HUES6 (cell line): ENCODE data around the gene SGSH.

Experiments used
- H3K27ac ChIP-seq: 2 replicates; pipeline ENCODE4 v1.7.0; 2013; ENCODE audit warnings: low read depth, mild to moderate bottlenecking, low read length, inconsistent platforms
- H3K27me3 ChIP-seq: 2 replicates; pipeline ENCODE4 v1.6.1; 2013; ENCODE audit warnings: low read length; ENCODE audit not compliant: control insufficient read depth, insufficient read depth
- H3K36me3 ChIP-seq: 2 replicates; pipeline ENCODE4 v1.6.1; 2013; ENCODE audit warnings: low read length; ENCODE audit not compliant: control insufficient read depth, insufficient read depth
- H3K4me1 ChIP-seq: 2 replicates; pipeline ENCODE4 v1.6.1; 2013; ENCODE audit warnings: low read length; ENCODE audit not compliant: control insufficient read depth, insufficient read depth
- H3K4me3 ChIP-seq: 2 replicates; pipeline ENCODE4 v1.5.1; 2013; ENCODE audit warnings: low read depth, low read length
- H3K9ac ChIP-seq: one replicate; pipeline ENCODE4 v1.6.1; 2013; ENCODE audit warnings: mild to moderate bottlenecking, low read length
- H3K9me3 ChIP-seq: 2 replicates; pipeline ENCODE4 v1.6.1; 2013; ENCODE audit warnings: low read depth, low read length; ENCODE audit not compliant: control insufficient read depth, insufficient read depth

SGSH gene

DNA sequence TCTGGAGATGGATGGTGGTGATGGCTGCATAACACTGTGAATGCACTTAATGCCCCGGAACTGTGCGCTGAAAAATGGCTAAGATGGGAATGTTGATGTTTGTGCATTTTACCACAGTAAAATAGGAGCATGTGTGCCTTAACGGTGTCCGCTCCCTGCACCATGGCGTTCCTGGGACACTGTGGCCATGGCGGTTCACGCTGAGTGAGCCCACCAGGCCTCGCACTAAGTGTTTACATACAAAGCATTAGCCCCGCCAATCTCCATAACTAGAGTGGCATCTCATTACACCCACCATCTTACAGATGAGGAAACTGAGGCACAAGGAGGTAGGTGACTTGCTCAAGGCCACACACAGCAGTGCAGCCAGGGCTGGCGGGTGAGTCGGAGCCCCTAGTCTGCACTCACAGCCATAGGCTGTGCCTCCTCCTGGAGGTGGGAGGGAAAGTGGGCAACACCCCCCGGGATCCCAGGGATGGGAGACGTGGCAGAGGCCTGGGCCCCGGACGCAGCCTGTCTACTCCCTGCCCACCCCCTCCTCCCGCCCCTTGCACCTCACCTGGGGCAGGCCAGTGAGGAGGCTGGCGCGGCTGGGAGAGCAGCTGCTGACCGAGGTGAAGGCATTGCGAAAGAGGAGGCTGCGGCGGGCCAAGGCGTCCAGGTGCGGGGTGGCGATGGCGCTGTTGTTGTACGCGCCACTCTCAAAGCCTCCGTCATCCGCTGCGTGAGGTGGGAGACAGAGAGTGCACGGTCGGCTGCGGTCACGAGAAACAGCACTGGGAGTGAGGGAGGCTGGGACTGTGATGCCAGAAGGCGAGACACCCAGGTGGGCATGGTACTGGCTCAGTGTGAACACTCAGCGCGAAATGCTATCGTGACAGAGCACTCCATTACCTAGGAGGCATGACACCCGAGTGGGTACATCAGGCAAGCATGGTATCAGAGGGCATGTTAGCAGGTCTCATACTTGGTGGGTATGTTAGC lies 3.4 kb downstream of the SGSH start:
- Histone ChIP-seq H3K9me3 (no peaks in the 10 kb centered on the region), H3K9ac (no peak overlapping the region), H3K27ac (no peak overlapping the region), H3K4me1 (peaks cover 12% of the 10 kb centered on the region; the same call in 1 of the 2 replicates), H3K36me3 (peaks cover 34% of the 10 kb centered on the region), H3K27me3 (no peaks in the 10 kb centered on the region), H3K4me3 (no peak overlapping the region)

DNA sequence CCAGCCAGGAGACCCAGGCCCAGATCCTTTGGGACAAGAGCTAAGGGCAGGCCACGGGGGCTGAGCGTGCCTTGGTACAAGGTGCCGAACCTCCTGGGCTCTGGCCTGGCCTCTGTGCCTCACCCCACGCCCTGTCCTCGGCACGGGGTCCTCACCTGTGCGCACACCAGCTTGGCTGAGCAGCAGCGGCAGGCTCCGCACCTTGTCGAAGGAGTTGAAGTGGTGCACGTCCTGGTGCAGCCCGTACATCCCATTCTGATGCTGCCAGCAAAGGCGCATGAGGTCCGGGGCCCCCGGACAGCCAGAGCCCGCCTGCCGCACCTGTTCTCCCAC lies 5.3 kb downstream of the SGSH start:
- Histone ChIP-seq H3K4me3 (no peak overlapping the region), H3K9me3 (no peaks in the 10 kb centered on the region), H3K9ac (no peak overlapping the region), H3K36me3 (peaks cover 53% of the 10 kb centered on the region), H3K27ac (no peak overlapping the region), H3K4me1 (0 out of 2 replicates have a peak, but pooled peaks cover 6% of the 10 kb centered on the region), H3K27me3 (no peaks in the 10 kb centered on the region)

DNA sequence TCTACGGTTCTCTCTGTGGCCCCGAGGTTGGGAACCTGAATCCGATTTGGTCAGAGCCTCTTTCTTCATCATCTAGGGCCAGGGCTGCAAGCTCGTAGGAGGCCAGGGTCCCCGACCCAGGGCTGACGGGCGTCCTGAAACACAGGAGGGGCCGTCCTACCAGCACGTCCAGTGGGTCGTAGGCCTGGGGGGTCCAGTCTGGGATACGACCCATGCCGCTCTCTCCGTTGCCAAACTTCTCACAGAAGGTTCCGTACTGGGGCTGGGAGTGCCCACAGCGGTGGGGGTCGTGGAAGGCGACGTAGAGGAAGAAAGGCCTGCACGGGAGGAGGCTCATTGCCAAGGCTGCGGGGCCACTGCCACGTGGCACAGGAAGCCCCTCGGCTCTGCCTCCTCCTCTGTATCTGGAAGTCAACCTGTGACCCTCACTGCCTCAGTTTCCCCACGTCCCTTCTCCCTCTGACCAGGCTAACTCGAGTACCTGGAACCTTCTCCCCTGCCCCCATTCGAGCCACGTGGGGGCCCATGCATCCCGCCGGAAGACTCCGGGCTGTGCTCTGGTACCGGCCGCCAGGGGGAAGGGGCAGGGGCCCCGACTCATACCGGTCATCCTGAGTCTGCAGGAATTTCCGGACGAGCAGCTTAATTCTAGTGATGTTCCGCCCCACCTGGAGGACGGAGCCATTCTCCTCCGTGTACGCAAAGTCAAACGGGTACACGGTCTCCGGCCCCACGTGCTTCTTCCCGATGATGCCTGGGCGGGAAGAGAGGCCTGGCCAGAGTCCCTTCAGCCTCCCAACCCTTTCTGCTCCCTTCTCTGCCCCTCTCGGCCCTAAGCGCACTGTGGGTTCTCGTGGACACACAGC lies 5.9 kb downstream of the SGSH start:
- no peak overlapping the region for H3K27ac ChIP-seq
- no peaks in the 10 kb centered on the region for H3K9me3 ChIP-seq
- no peak overlapping the region for H3K9ac ChIP-seq
- H3K4me3 ChIP-seq, result no peak overlapping the region
- peaks cover 57% of the 10 kb centered on the region for H3K36me3 ChIP-seq
- 0 out of 2 replicates have a peak, but pooled peaks cover 1% of the 10 kb centered on the region for H3K4me1 ChIP-seq
- no peaks in the 10 kb centered on the region for H3K27me3 ChIP-seq

DNA sequence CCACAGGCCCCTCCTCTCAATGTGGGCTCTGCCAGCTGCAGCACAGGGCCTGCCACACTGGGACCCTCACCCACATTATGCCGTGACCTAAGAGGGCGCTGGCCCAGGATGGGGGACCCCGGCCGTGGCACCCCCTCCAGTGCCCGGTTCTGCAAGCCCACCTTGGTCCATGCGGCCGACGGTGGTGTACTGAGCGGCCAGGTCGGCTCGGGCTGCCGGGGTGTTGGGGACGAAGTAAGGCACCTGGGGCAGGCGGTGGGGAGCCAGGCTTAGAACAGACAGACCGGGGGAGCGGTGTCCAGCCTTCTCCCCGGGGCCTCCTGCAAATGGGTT lies 6.5 kb downstream of the SGSH start:
- no peak overlapping the region for H3K27ac ChIP-seq
- H3K4me1 ChIP-seq, result no peaks in the 10 kb centered on the region
- no peaks in the 10 kb centered on the region for H3K9me3 ChIP-seq
- H3K36me3 ChIP-seq, result peaks cover 62% of the 10 kb centered on the region
- H3K4me3 ChIP-seq, result no peak overlapping the region
- H3K27me3 ChIP-seq, result no peaks in the 10 kb centered on the region
- H3K9ac ChIP-seq, result no peak overlapping the region

DNA sequence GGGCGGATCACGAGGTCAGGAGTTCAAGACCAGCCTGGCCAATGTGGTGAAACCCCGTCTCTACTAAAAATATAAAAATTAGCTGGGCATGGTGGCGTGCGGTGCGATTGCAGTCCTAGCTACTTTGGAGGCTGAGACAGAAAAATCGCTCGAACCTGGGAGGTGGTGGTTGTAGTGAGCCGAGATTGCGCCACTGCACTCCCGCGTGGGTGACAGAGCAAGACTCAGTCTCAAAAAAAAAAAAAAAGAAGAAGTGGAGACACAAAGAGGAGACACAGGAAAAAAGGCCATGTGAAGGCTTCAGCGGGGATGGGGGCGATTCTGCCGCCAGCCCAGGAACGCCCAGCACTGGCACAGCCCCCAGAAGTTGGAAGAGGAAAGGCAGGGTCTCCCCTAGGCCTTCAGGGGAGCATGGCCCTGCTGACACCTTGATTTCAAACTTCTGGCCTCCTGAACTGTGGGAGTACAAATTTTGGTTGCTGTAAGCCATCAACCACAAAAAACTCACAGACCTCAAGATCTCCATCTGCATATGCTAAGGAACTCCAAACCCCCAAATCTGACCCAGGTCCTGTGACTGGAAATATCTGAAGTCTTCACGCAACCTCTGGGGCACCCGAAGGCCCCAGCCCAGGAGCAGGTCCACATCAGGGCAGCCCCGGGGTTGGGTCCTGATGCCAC lies 7.0 kb downstream of the SGSH start:
- Histone ChIP-seq H3K4me1 (no peaks in the 10 kb centered on the region), H3K36me3 (peaks cover 64% of the 10 kb centered on the region), H3K27me3 (no peaks in the 10 kb centered on the region), H3K27ac (no peak overlapping the region), H3K4me3 (no peak overlapping the region), H3K9ac (no peak overlapping the region), H3K9me3 (no peaks in the 10 kb centered on the region)

DNA sequence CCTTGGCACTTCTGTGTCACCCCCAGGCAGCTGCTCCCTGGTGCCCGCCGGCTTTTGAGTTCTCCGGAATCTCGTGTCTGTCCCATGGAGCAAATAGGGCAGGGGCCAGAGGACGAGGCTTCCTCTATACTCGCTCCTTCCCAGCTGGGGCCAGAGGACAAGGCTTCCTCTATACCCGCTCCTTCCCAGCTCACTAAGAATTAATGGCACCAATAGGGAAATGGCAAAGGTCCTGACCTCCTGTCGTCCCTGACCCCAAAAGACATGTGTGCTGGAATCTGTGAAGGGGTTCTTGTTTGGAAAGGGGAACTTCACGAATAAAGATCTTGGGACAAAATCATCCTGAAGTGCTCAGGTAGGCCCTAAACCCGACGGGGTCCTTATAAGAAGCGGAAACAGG lies 7.6 kb downstream of the SGSH start:
- Histone ChIP-seq H3K9me3 (no peaks in the 10 kb centered on the region), H3K27ac (no peak overlapping the region), H3K4me1 (no peaks in the 10 kb centered on the region), H3K27me3 (no peaks in the 10 kb centered on the region), H3K36me3 (peaks cover 62% of the 10 kb centered on the region), H3K9ac (no peak overlapping the region), H3K4me3 (no peak overlapping the region)

DNA sequence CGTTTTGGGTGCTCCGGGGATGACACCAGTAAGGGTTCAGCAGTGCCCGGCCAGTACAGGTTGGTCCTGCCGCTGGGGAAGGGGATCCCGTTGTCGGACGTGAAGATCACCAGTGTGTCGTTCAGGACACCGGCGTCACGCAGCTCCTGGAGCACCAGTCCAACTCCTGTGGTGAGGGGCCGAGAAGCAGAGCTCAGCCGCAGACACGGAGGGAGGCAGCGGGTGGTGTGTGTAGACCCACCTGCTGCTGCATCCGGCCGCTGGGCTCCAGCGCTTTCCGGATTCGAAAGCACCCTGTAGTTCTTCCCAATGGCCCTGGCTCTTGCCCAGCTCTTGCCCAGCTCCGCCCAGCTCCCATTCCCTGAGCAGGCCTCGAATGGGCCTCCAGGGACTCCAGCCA lies 8.0 kb downstream of the SGSH start:
- Histone ChIP-seq H3K4me1 (no peaks in the 10 kb centered on the region), H3K9me3 (no peaks in the 10 kb centered on the region), H3K4me3 (no peak overlapping the region), H3K27me3 (no peaks in the 10 kb centered on the region), H3K9ac (no peak overlapping the region), H3K36me3 (peaks cover 58% of the 10 kb centered on the region), H3K27ac (no peak overlapping the region)

DNA sequence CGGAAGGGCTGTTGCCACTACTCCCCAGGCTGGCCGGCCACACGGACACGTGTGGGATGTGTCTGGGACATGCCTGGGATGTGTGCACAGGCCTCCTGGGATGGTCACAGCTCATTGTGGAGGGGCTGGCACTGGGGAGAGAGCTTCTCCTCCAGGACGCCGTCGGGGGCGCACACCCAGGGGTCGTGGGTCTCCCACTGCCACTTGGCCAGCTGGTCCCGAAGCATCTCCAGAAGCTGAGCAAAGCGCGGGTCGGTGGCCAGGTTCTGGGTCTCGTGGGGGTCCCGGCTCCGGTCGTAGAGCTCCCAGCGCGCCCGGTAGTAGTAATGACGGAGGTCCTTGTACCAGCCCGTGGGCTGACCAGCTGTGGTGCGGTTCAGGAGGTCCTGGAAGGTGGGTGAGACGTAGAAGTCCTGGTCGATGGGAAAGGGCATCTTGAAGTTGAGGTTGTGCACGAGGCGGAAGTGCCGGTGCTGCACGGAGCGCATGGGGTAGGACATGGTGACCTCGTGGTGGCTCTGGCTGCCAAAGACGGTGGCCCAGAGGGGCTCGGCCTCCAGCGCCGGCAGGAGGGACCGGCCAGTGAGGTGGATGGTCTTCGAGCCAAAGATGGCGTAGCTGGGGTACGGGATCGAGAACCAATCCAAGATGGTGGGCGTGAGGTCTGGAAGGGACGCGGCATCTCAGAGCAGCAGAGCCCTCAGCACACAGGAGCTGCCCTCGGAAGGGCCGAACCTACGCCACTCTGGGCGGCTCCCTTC lies 9.6 kb downstream of the SGSH start:
- Histone ChIP-seq H3K4me1 (no peaks in the 10 kb centered on the region), H3K27ac (no peak overlapping the region), H3K9ac (no peak overlapping the region), H3K27me3 (no peaks in the 10 kb centered on the region), H3K36me3 (peaks cover 50% of the 10 kb centered on the region), H3K4me3 (no peak overlapping the region), H3K9me3 (no peaks in the 10 kb centered on the region)

DNA sequence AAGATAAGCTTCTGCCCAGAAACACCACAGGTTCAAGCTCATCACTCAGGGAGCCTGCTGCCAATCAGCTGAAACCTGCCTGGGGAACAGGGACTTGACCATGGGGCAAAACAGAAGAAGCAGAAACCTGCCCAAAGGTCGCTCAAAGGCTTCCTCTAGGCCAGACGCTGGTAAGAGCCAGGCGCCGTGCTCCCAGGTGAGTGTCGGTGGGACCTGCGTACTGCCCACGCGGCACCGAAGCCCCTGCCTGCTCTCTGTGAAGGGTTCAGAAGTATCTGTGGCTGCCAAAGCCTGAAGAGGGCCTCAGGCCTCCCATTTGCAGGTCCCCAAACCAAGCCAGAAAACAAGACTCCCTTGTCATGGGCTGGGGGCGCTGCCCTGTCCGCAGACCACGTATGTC lies 10.4 kb downstream of the SGSH start:
- Histone ChIP-seq H3K9ac (no peak overlapping the region), H3K9me3 (no peaks in the 10 kb centered on the region), H3K4me3 (no peak overlapping the region), H3K27ac (no peak overlapping the region), H3K27me3 (no peaks in the 10 kb centered on the region), H3K4me1 (no peaks in the 10 kb centered on the region), H3K36me3 (peaks cover 50% of the 10 kb centered on the region)

DNA sequence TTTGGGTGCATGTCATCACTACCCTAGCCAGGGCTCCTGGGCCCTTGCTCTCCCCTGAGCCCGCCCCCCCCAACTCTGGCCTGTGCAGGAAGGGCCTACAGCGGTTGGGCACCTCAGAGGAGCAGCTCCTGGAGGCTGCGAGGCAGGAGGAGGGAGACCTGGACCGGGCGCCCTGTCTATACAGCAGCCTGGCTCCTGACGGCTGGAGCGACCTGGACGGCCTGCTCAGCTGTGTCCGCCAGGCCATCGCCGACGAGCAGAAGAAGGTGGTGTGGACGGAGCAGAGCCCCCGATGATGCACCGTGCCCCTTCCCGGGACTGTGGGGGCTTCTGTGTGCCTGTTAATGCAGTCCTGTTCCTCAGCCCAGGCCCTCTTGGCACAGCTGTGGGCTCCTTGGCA lies 12.1 kb downstream of the SGSH start:
- Histone ChIP-seq H3K4me1 (peaks cover 4% of the 10 kb centered on the region; the same call in 1 of the 2 replicates), H3K9ac (no peak overlapping the region), H3K27ac (no peak overlapping the region)

More for the DNA sequence above, 12.1 kb downstream of the SGSH start:
- no peaks in the 10 kb centered on the region for H3K27me3 ChIP-seq
- no peak overlapping the region for H3K4me3 ChIP-seq
- H3K9me3 ChIP-seq, result no peaks in the 10 kb centered on the region
- H3K36me3 ChIP-seq, result peaks cover 42% of the 10 kb centered on the region
